Stromal cell of bone marrow (primary cell): ENCODE data around the gene TMUB1.
A peak's percentile ranks its signal among the peaks of the same experiment; 100 is the strongest.

ENCODE experiments used
- DNase-seq: peaks from one replicate; pipeline ENCODE4 v3.0.0-alpha.2; 2012; ENCODE audit warnings: low read depth

TMUB1 gene

GRCh38 chr7:151120896-151121295, 37.6 kb upstream of the TMUB1 start:
- no peak for DNase-seq

GRCh38 chr7:151119902-151120301, 36.6 kb upstream of the TMUB1 start:
- no peak for DNase-seq

- DNase-seq, result no peak
Measured at GRCh38 chr7:151119055-151119415, 35.7 kb upstream of the TMUB1 start.

- no peak for DNase-seq
Measured at GRCh38 chr7:151118108-151119054, 35.1 kb upstream of the TMUB1 start.

- DNase-seq, result no peak
Measured at GRCh38 chr7:151117565-151117964, 34.3 kb upstream of the TMUB1 start.

GRCh38 chr7:151116603-151117440, 33.5 kb upstream of the TMUB1 start:
- no peak for DNase-seq

GRCh38 chr7:151115836-151116418, 32.6 kb upstream of the TMUB1 start:
- no peak for DNase-seq

GRCh38 chr7:151115121-151115835, 32.0 kb upstream of the TMUB1 start:
- DNase-seq, result no peak

GRCh38 chr7:151114151-151115090, 31.1 kb upstream of the TMUB1 start:
- DNase-seq, result no peak

- DNase-seq, result peak; percentile 15
Measured at GRCh38 chr7:151113344-151114150, 30.3 kb upstream of the TMUB1 start.

- no peak for DNase-seq
Measured at GRCh38 chr7:151110941-151111645, 27.8 kb upstream of the TMUB1 start.

- DNase-seq, result no peak
Measured at GRCh38 chr7:151110236-151110940, 27.1 kb upstream of the TMUB1 start.

GRCh38 chr7:151109094-151110048, 26.1 kb upstream of the TMUB1 start:
- DNase-seq, result no peak

- no peak for DNase-seq
Measured at GRCh38 chr7:151107882-151108281, 24.6 kb upstream of the TMUB1 start.

GRCh38 chr7:151104411-151105235, 21.3 kb upstream of the TMUB1 start:
- DNase-seq, result peak; percentile 86

- no peak for DNase-seq
Measured at GRCh38 chr7:151103973-151104372, 20.7 kb upstream of the TMUB1 start.

- DNase-seq, result no peak
Measured at GRCh38 chr7:151102991-151103390, 19.7 kb upstream of the TMUB1 start.
